IMR-90 (cell line): ENCODE data around the gene DOK4. TPM values are rescaled to one million over a fixed set of nuclear protein-coding genes. Genes with fewer than 3 reads are reported as not detected.
A peak's percentile ranks its signal among the peaks of the same experiment; 100 is the strongest.

Source experiments
- ATAC-seq: fragments of 200-7000 bp; cut with Tn5 transposase; 2 replicates; pipeline ENCODE4 v1.9.1; 2020; ENCODE audit warnings: low read depth, mild to moderate bottlenecking, moderate library complexity
- BruUV-seq: library from RNA; stranded (reverse); fragments of 400-500 nt; replicated peaks from 2 replicates; lab custom pipeline; 2021; lab: Mats Ljungman, UMichigan
- CTCF ChIA-PET: fragments of 300-600 bp; formaldehyde crosslinking; extraction: SDS; loops from one replicate; lab custom pipeline; 2021; ENCODE audit warnings: antibody characterized with exemption; lab: Yijun Ruan, JAX
- POLR2A ChIA-PET: fragments of 300-600 bp; sonication (Branson Sonifier 250); formaldehyde crosslinking; loops from one replicate; lab custom pipeline; 2022; ENCODE audit warnings: antibody characterized with exemption; ENCODE audit not compliant: unreplicated experiment; lab: Charles Lee
- DNase-seq: peaks from one replicate; pipeline ENCODE4 v3.0.0; 2013
- H2AFZ ChIP-seq: replicated peaks from 2 replicates; pipeline ENCODE3; 2013; ENCODE audit warnings: low read length, mild to moderate bottlenecking; ENCODE audit not compliant: poor library complexity
- H2AK5ac ChIP-seq: 2 replicates; pipeline ENCODE4 v1.6.1; 2013; ENCODE audit warnings: low read depth, low read length, inconsistent platforms
- H2AK9ac ChIP-seq: replicated peaks from 2 replicates; pipeline ENCODE3; 2013; ENCODE audit warnings: mild to moderate bottlenecking, low read depth, low read length, moderate library complexity; ENCODE audit not compliant: poor library complexity
- H2BK120ac ChIP-seq: 2 replicates; pipeline ENCODE4 v1.6.1; 2013; ENCODE audit warnings: low read depth, low read length, inconsistent platforms
- H2BK15ac ChIP-seq: 3 replicates; pipeline ENCODE4 v1.6.1; 2013; ENCODE audit warnings: low read depth, low read length, inconsistent platforms
- H2BK20ac ChIP-seq: 2 replicates; pipeline ENCODE4 v1.6.1; 2013; ENCODE audit warnings: low read depth, mild to moderate bottlenecking, inconsistent platforms, low read length, moderate library complexity
- H2BK5ac ChIP-seq: 2 replicates; pipeline ENCODE4 v1.6.1; 2013; ENCODE audit warnings: mild to moderate bottlenecking, low read depth, low read length, inconsistent platforms; ENCODE audit not compliant: poor library complexity, severe bottlenecking
- H3K14ac ChIP-seq: replicated peaks from 2 replicates; pipeline ENCODE4 v1.6.1; 2013; ENCODE audit warnings: low read depth, low read length, inconsistent platforms
- H3K18ac ChIP-seq: 2 replicates; pipeline ENCODE4 v1.6.1; 2013; ENCODE audit warnings: low read depth, low read length, control low read depth
- H3K23ac ChIP-seq: 2 replicates; pipeline ENCODE4 v1.6.1; 2013; ENCODE audit warnings: low read depth, low read length, inconsistent platforms
- H3K27ac ChIP-seq: 2 replicates; pipeline ENCODE4 v1.5.1; 2013; ENCODE audit warnings: mild to moderate bottlenecking, control low read depth, low read length; ENCODE audit not compliant: insufficient read depth
- H3K27me3 ChIP-seq: 2 replicates; pipeline ENCODE4 v1.6.1; 2013; ENCODE audit warnings: low read length; ENCODE audit not compliant: control insufficient read depth, insufficient read depth
- H3K36me3 ChIP-seq: 2 replicates; pipeline ENCODE4 v1.6.1; 2013; ENCODE audit warnings: low read length, mixed read lengths; ENCODE audit not compliant: control insufficient read depth, insufficient read depth
- H3K4ac ChIP-seq: 2 replicates; pipeline ENCODE4 v1.6.1; 2013; ENCODE audit warnings: low read depth, low read length, inconsistent platforms
- H3K4me1 ChIP-seq: 2 replicates; pipeline ENCODE4 v1.6.1; 2013; ENCODE audit warnings: low read length, mixed read lengths; ENCODE audit not compliant: control insufficient read depth, insufficient read depth
- H3K4me2 ChIP-seq: 2 replicates; pipeline ENCODE4 v1.6.1; 2013; ENCODE audit warnings: low read depth, mild to moderate bottlenecking, control low read depth, low read length, moderate library complexity
- H3K4me3 ChIP-seq: 2 replicates; pipeline ENCODE4 v1.5.1; 2013; ENCODE audit warnings: low read depth, mild to moderate bottlenecking, control low read depth, low read length, moderate library complexity; ENCODE audit not compliant: insufficient read depth
- H3K56ac ChIP-seq: 2 replicates; pipeline ENCODE4 v1.6.1; 2013; ENCODE audit warnings: low read length, inconsistent platforms; ENCODE audit not compliant: insufficient read depth; ENCODE audit errors: extremely low read depth
- H3K79me1 ChIP-seq, 2 experiments: 2 replicates each; pipeline ENCODE4 v1.6.1; 2013; ENCODE audit warnings: low read length in 2 of 2, inconsistent platforms in 1 of 2, low read depth in 1 of 2
- H3K9ac ChIP-seq: 2 replicates; pipeline ENCODE4 v1.6.1; 2013; ENCODE audit warnings: low read depth, low read length, control low read depth
- H3K9me1 ChIP-seq: 2 replicates; pipeline ENCODE4 v1.6.1; 2013; ENCODE audit warnings: low read length, inconsistent platforms; ENCODE audit not compliant: insufficient read depth
- H3K9me3 ChIP-seq: 2 replicates; pipeline ENCODE4 v1.6.1; 2013; ENCODE audit warnings: low read length; ENCODE audit not compliant: control insufficient read depth, insufficient read depth
- H4K20me1 ChIP-seq: 2 replicates; pipeline ENCODE4 v1.6.1; 2013; ENCODE audit warnings: low read length, inconsistent platforms; ENCODE audit not compliant: insufficient read depth
- H4K5ac ChIP-seq: 2 replicates; pipeline ENCODE4 v1.6.1; 2013; ENCODE audit warnings: mild to moderate bottlenecking, low read depth, low read length, control low read depth
- H4K8ac ChIP-seq, 2 experiments: 2 replicates each; pipeline ENCODE4 v1.6.1; 2013; ENCODE audit warnings: low read depth in 2 of 2, low read length in 2 of 2, control low read depth in 1 of 2, inconsistent platforms in 1 of 2
- H4K91ac ChIP-seq: 2 replicates; pipeline ENCODE4 v1.6.1; 2013; ENCODE audit warnings: low read depth, low read length, inconsistent platforms; ENCODE audit not compliant: insufficient read depth
- RAD21 ChIP-seq: IDR thresholded peaks from 2 replicates; pipeline ENCODE4 v1.6.1; 2012; ENCODE audit warnings: low read length, improper control_type of control experiment
- WGBS, 2 experiments: methylation state at CpG; one replicate each; pipeline versions ENCODE4 v1.1.5 to v1.1.7; 2013; ENCODE audit warnings: missing lambda C conversion rate in 2 of 2; ENCODE audit not compliant: insufficient read length in 1 of 2; ENCODE audit errors: extremely low coverage in 2 of 2; 5-methylcytosine and 5-hydroxymethylcytosine counted together
- dilution Hi-C: fragments of 300-500 bp; cut with HindIII; formaldehyde crosslinking; loops from one replicate; pipeline ENCODE4 v1.14.3; 2018; ENCODE audit warnings: low sequenced_read_pairs; ENCODE audit not compliant: unreplicated experiment
- in situ Hi-C: fragments of 300-500 bp; cut with MboI; formaldehyde crosslinking; loops from 3 replicates; pipeline ENCODE4 v1.14.3; 2019; ENCODE audit warnings: low sequenced_read_pairs, inconsistent platforms, mixed read lengths
- intact Hi-C: fragments of 100-400 bp; cut with micrococcal nuclease; formaldehyde crosslinking; loops from 2 replicates; pipeline ENCODE4 v1.10.0; 2022
- polyA plus RNA-seq, 3 experiments: library from polyadenylated mRNA; depleted of rRNA; stranded (reverse); fragments of >200 nt; gene quantifications; 2 replicates each; pipeline ENCODE4 v1.2.3, GENCODE V29; 2012; ENCODE audit warnings: low replicate concordance in 1 of 3
- total RNA-seq: library from RNA; depleted of rRNA; stranded (reverse); fragments of >200 nt; gene quantifications from 2 replicates; pipeline ENCODE4 v1.2.3, GENCODE V29; 2012

The DOK4 gene
- total and polyA plus RNA-seq, 2 of the 4 experiments (the other 2 are of a cell fraction), result 22.0 to 25.9 TPM

- H2AK9ac ChIP-seq, result no peak overlapping the region
- H4K8ac ChIP-seq, result no peak overlapping the region
- no peak overlapping the region for H2BK5ac ChIP-seq
- H3K18ac ChIP-seq, result no peak overlapping the region
- H3K4ac ChIP-seq, result no peak overlapping the region
- in situ Hi-C loops, result no loop called here
- ChIA-PET POLR2A (no interaction called here), CTCF (no interaction called here)
- peaks cover 7% of the 10 kb centered on the region for H3K36me3 ChIP-seq
- no peak for ATAC-seq
- 70% methylated on average over 3 of the region's 8 CpGs; no CpG with 5 or more reads in 1 of the 2 experiments for WGBS, 2 experiments
- no peak overlapping the region for H4K5ac ChIP-seq
- H2AK5ac ChIP-seq, result no peak overlapping the region
- dilution Hi-C loops, result no loop called here
- H3K27ac ChIP-seq, result no peak overlapping the region
- peaks cover 23% of the 10 kb centered on the region for H3K4me1 ChIP-seq
- H2BK15ac ChIP-seq, result no peak overlapping the region
- no peak overlapping the region for H3K14ac ChIP-seq
- no peak for TF ChIP-seq RAD21
- peaks cover 5% of the 10 kb centered on the region; the same call in 1 of the 2 replicates for H3K9me1 ChIP-seq
- H3K9ac ChIP-seq, result no peak overlapping the region
- no peak overlapping the region for H3K4me2 ChIP-seq
- H3K27me3 ChIP-seq, result no peaks in the 10 kb centered on the region
- intact Hi-C loops, result no loop called here
- H2BK20ac ChIP-seq, result no peak overlapping the region
- no peak for DNase-seq
- H2BK120ac ChIP-seq, result no peak overlapping the region
- peak overlapping the region; percentile 37 for H2AFZ ChIP-seq
- no TSS peak for BruUV-seq
- no peak overlapping the region for H3K56ac ChIP-seq
- H3K9me3 ChIP-seq, result no peaks in the 10 kb centered on the region
- H3K79me1 ChIP-seq, result peaks cover 7 to 27% of the 10 kb centered on the region in 2 experiments; a peak in 3 of 4 replicates
- no peak overlapping the region for H3K4me3 ChIP-seq
- H3K23ac ChIP-seq, result no peak overlapping the region
- peaks cover 5% of the 10 kb centered on the region; the same call in 1 of the 2 replicates for H4K20me1 ChIP-seq
- H4K91ac ChIP-seq, result no peak overlapping the region
These were observed 45.5 kb upstream of the DOK4 start for GRCh38 chr16:57531635-57532265.
